Measurements from ENCODE around the gene PPOX.
A peak's percentile ranks its signal among the peaks of the same experiment; 100 is the strongest.

The PPOX gene

GRCh38 chr1:161192476-161193465, 26.5 kb downstream of the PPOX start:
- TF ChIP-seq CTCF (IDR thresholded peaks at IDR 0.05), result peak; percentile 82
- H3K4me3 ChIP-seq, result peak overlapping the region; percentile 75
- DNase-seq (ENCODE audit: low spot score), result no peak
- peak overlapping the region; percentile 23 to 70 for H3K27ac ChIP-seq

- DNase-seq (ENCODE audit: low spot score), result no peak
- TF ChIP-seq CTCF (IDR thresholded peaks at IDR 0.05), result no peak
- peak overlapping the region; percentile 75 for H3K4me3 ChIP-seq
These were observed 27.5 kb downstream of the PPOX start for GRCh38 chr1:161193561-161194235.

GRCh38 chr1:161195171-161195570, 28.9 kb downstream of the PPOX start:
- no peak for TF ChIP-seq CTCF (IDR thresholded peaks at IDR 0.05)
- H3K4me3 ChIP-seq, result peak overlapping the region; percentile 75
- DNase-seq (ENCODE audit: low spot score), result no peak
- H3K27ac ChIP-seq, result peak overlapping the region in 1 of 2 donors; percentile 98

More at GRCh38 chr1:161193561-161194235, 27.5 kb downstream of the PPOX start:
- H3K27ac ChIP-seq, result peak overlapping the region; percentile 23 to 70

GRCh38 chr1:161196111-161196510, 29.9 kb downstream of the PPOX start:
- no peak for DNase-seq (ENCODE audit: low spot score)
- peak overlapping the region; percentile 75 for H3K4me3 ChIP-seq
- H3K27ac ChIP-seq, result peak overlapping the region in 1 of 2 donors; percentile 98
- TF ChIP-seq CTCF (IDR thresholded peaks at IDR 0.05), result no peak

- Histone ChIP-seq H3K4me3 (peak overlapping the region; percentile 75), H3K27ac (peak overlapping the region; percentile 97 to 98)
- TF ChIP-seq CTCF (IDR thresholded peaks at IDR 0.05), result no peak
- no peak for DNase-seq (ENCODE audit: low spot score)
These were observed 30.6 kb downstream of the PPOX start for GRCh38 chr1:161196521-161197451.

GRCh38 chr1:161197560-161198193, 31.5 kb downstream of the PPOX start:
- no peak for TF ChIP-seq CTCF (IDR thresholded peaks at IDR 0.05)
- peak overlapping the region; percentile 97 to 98 for H3K27ac ChIP-seq
- peak overlapping the region; percentile 75 for H3K4me3 ChIP-seq
- no peak for DNase-seq (ENCODE audit: low spot score)

Data from coronary artery (tissue), 2 donors.